Measurements from ENCODE around the gene SCN8A.

- no peak for TF ChIP-seq POLR2A (IDR thresholded peaks at IDR 0.05; ENCODE audit: low read depth, low read length)
- no peak for TF ChIP-seq CTCF (IDR thresholded peaks at IDR 0.05; ENCODE audit: extremely low read depth in 1 of 2, insufficient read depth in 1 of 2, low read depth in 1 of 2, low read length in 2 of 2)
- no peak for TF ChIP-seq EZH2 (IDR thresholded peaks at IDR 0.05; ENCODE audit: borderline replicate concordance, low read depth, low read length, severe bottlenecking)
- TF ChIP-seq MAX (IDR thresholded peaks at IDR 0.05; ENCODE audit: insufficient read depth, insufficient read length): no peak
Observed at GRCh38 chr12:51847643-51848325, 256.8 kb downstream of the SCN8A start.

All from endothelial cell of umbilical vein (primary cell).